B cell (primary cell): Measurements from ENCODE around the gene HACD2. TPM values are rescaled to one million over a fixed set of nuclear protein-coding genes. Genes with fewer than 3 reads are reported as not detected.

Experiments used
- ATAC-seq: fragments of 200-7000 bp; cut with Tn5 transposase; one replicate; pipeline ENCODE4 v1.10.0; 2021; ENCODE audit warnings: low read depth, mild to moderate bottlenecking, moderate number of reproducible peaks, moderate library complexity
- CTCF ChIA-PET: fragments of 350-600 bp; sonication (Branson Sonifier 250); formaldehyde crosslinking; loops from one replicate; lab custom pipeline; 2021; ENCODE audit warnings: antibody characterized with exemption, inconsistent platforms; lab: Charles Lee
- POLR2A ChIA-PET: fragments of 350-600 bp; sonication (Branson Sonifier 250); formaldehyde crosslinking; loops from one replicate; lab custom pipeline; 2021; ENCODE audit warnings: antibody characterized with exemption; lab: Charles Lee
- DNase-seq: peaks from one replicate; pipeline ENCODE4 v3.0.0; 2013
- H2AFZ ChIP-seq: 2 replicates; pipeline ENCODE4 v1.6.1; 2012; ENCODE audit warnings: mild to moderate bottlenecking, low read depth, low read length; ENCODE audit not compliant: insufficient read depth, poor library complexity, severe bottlenecking
- H3K27ac ChIP-seq, 2 donors: 1 replicate in 1 of 2; 2 replicates in 1 of 2; pipeline ENCODE4 v1.5.1; 2012 to 2013; ENCODE audit warnings: low read length in 2 of 2, mild to moderate bottlenecking in 2 of 2, moderate library complexity in 1 of 2
- H3K27me3 ChIP-seq, 4 experiments: fragments of 200-600 bp in 1 of 4; sonication (generic) in 1 of 4; replicated peaks in 1 of 4; 1 replicate in 2 of 4; 2 replicates in 2 of 4; pipeline versions ENCODE4 v1.6.1 to v1.7.0; 2013 to 2016; ENCODE audit warnings: low read length in 3 of 4, mild to moderate bottlenecking in 2 of 4, mixed read lengths in 1 of 4, moderate library complexity in 1 of 4; ENCODE audit not compliant: insufficient read depth in 4 of 4, control insufficient read depth in 3 of 4; ENCODE audit errors: control extremely low read depth in 1 of 4
- H3K36me3 ChIP-seq, 2 experiments: replicated peaks in 1 of 2; 1 replicate in 1 of 2; 2 replicates in 1 of 2; pipeline versions ENCODE4 v1.6.1 to v1.7.1; 2013; ENCODE audit warnings: low read length in 1 of 2; ENCODE audit not compliant: insufficient read depth in 2 of 2, control insufficient read depth in 1 of 2; ENCODE audit errors: control extremely low read depth in 1 of 2, extremely low read depth in 1 of 2
- H3K4me1 ChIP-seq, 2 donors: fragments of 200-600 bp in 1 of 2; sonication (generic) in 1 of 2; 1 replicate in 1 of 2; 2 replicates in 1 of 2; pipeline versions ENCODE4 v1.5.1 to v1.6.1; 2013 to 2017; ENCODE audit warnings: low read length in 2 of 2; ENCODE audit not compliant: control insufficient read depth in 2 of 2, insufficient read depth in 2 of 2
- H3K4me2 ChIP-seq: replicated peaks from 2 replicates; pipeline ENCODE3; 2012; ENCODE audit warnings: mild to moderate bottlenecking, low read depth, low read length; ENCODE audit not compliant: poor library complexity, severe bottlenecking
- H3K4me3 ChIP-seq, 5 experiments: fragments of 200-600 bp in 1 of 5; sonication (generic) in 1 of 5; 1 replicate in 3 of 5; 2 replicates in 2 of 5; pipeline versions ENCODE4 v1.5.1 to v1.7.0; 2011 to 2016; ENCODE audit warnings: low read length in 4 of 5, mild to moderate bottlenecking in 4 of 5, low read depth in 2 of 5, control low read depth in 1 of 5, moderate library complexity in 1 of 5; ENCODE audit not compliant: insufficient read depth in 1 of 5; ENCODE audit errors: control extremely low read depth in 1 of 5, extremely low read depth in 1 of 5
- H3K79me2 ChIP-seq: fragments of 200-600 bp; sonication (generic); one replicate; pipeline ENCODE4 v1.6.0; 2016; ENCODE audit warnings: low read length; ENCODE audit not compliant: control insufficient read depth, insufficient read depth
- H3K9ac ChIP-seq: fragments of 200-600 bp; sonication (generic); 2 replicates; pipeline ENCODE4 v1.6.1; 2017; ENCODE audit warnings: mild to moderate bottlenecking, low read length, moderate library complexity
- H3K9me3 ChIP-seq, 3 donors: one replicate each; pipeline versions ENCODE4 v1.6.1 to v1.7.1; 2013; ENCODE audit warnings: low read length in 2 of 3; ENCODE audit not compliant: control insufficient read depth in 2 of 3, insufficient read depth in 1 of 3; ENCODE audit errors: control extremely low read depth in 1 of 3
- H4K20me1 ChIP-seq: 2 replicates; pipeline ENCODE4 v1.6.0; 2012; ENCODE audit warnings: mild to moderate bottlenecking, low read length; ENCODE audit not compliant: insufficient read depth, control insufficient read depth, poor library complexity, severe bottlenecking
- H3K27ac Mint-ChIP-seq: one replicate; pipeline ENCODE4 v1.8.0; 2021; ENCODE audit warnings: mixed read lengths
- H3K27me3 Mint-ChIP-seq: one replicate; pipeline ENCODE4 v1.8.0; 2021; ENCODE audit warnings: mixed read lengths
- H3K4me1 Mint-ChIP-seq: one replicate; pipeline ENCODE4 v1.8.0; 2021; ENCODE audit warnings: mixed read lengths
- H3K4me3 Mint-ChIP-seq: one replicate; pipeline ENCODE4 v1.8.0; 2021; ENCODE audit warnings: mixed read lengths
- H3K9me3 Mint-ChIP-seq: one replicate; pipeline ENCODE4 v1.8.0; 2022; ENCODE audit warnings: mixed read lengths; ENCODE audit not compliant: insufficient read depth
- CTCF ChIP-seq: fragments of 200-600 bp; IDR thresholded peaks from one replicate; pipeline ENCODE4 v1.8.0; 2022; ENCODE audit warnings: antibody characterized with exemption, mild to moderate bottlenecking
- EZH2 ChIP-seq: IDR thresholded peaks from 2 replicates; pipeline ENCODE4 v1.6.1; 2012; ENCODE audit warnings: borderline replicate concordance, low read depth, mild to moderate bottlenecking, moderate library complexity, low read length; ENCODE audit not compliant: insufficient read depth, poor library complexity, severe bottlenecking
- WGBS: methylation state at CpG from one replicate; pipeline ENCODE4 v1.1.5; 2013; ENCODE audit warnings: missing lambda C conversion rate; ENCODE audit not compliant: insufficient coverage; 5-methylcytosine and 5-hydroxymethylcytosine counted together
- intact Hi-C: fragments of 100-400 bp; cut with micrococcal nuclease; formaldehyde crosslinking; loops from one replicate; pipeline ENCODE4 v1.10.0; 2022
- polyA plus RNA-seq: library from polyadenylated mRNA; depleted of rRNA; stranded (reverse); fragments of >200 nt; gene quantifications from 2 replicates; pipeline ENCODE4 v1.2.3, GENCODE V29; 2012
- total RNA-seq, 2 donors: library from RNA; stranded (reverse); fragments of 120-200 nt in 1 of 2; gene quantifications; 1 replicate in 1 of 2; 2 replicates in 1 of 2; pipeline versions ENCODE4 v1.2.3 to v1.2.4, GENCODE V29; 2013 to 2022

The HACD2 gene
- total and polyA plus RNA-seq, 2 donors (not counting 1 experiment from before 2014, with no cell fraction given) = 14.5 to 30.7 TPM

- TF ChIP-seq CTCF (peak; percentile 16), EZH2 (no peak)
- Histone ChIP-seq H3K4me2 (no peak overlapping the region), H3K4me3 (no peak overlapping the region), H3K9ac (no peak overlapping the region), H2AFZ (no peak overlapping the region), H3K9me3 (peaks cover 1 to 12% (median 9%) of the 10 kb centered on the region in 3 donors), H3K36me3 (peaks cover 6 to 29% of the 10 kb centered on the region in 2 experiments), H3K79me2 (peaks cover 49% of the 10 kb centered on the region), H4K20me1 (peaks cover 9% of the 10 kb centered on the region), H3K4me1 (no peaks in the 10 kb centered on the region), H3K27ac (no peak overlapping the region), H3K27me3 (no peaks in the 10 kb centered on the region)
- H3K27me3 Mint-ChIP-seq = no peaks in the 10 kb centered on the region
- no peak for ATAC-seq
- WGBS = 40% methylated on average over 1 of the region's 2 CpGs
- POLR2A ChIA-PET = interaction anchor here (0.6 kb wide), 1 partner anchor 22 kb away, joined by 3 read pairs; no protein-coding TSS in a partner anchor
- H3K4me3 Mint-ChIP-seq = no peak overlapping the region
- CTCF ChIA-PET = interaction anchor here (7.8 kb wide), 1 partner anchor 9 kb away, joined by 42 read pairs; no protein-coding TSS in a partner anchor
- no peak for DNase-seq
- intact Hi-C loops = no loop called here
- peaks cover 3% of the 10 kb centered on the region for H3K4me1 Mint-ChIP-seq
- no peak overlapping the region for H3K27ac Mint-ChIP-seq
- H3K9me3 Mint-ChIP-seq = peaks cover 18% of the 10 kb centered on the region
Measured at GRCh38 chr3:123552095-123552714, 32.6 kb downstream of the HACD2 start.

GRCh38 chr3:123547881-123548519, 36.9 kb downstream of the HACD2 start:
- Histone ChIP-seq H3K4me1 (no peaks in the 10 kb centered on the region), H3K4me3 (no peak overlapping the region), H3K79me2 (peaks cover 28% of the 10 kb centered on the region), H2AFZ (no peak overlapping the region), H3K36me3 (peaks cover 7 to 29% of the 10 kb centered on the region in 2 experiments), H3K9ac (no peak overlapping the region), H3K4me2 (no peak overlapping the region), H3K9me3 (peaks cover 0 to 5% (median 0%) of the 10 kb centered on the region in 3 donors), H3K27me3 (no peaks in the 10 kb centered on the region), H4K20me1 (peaks cover 4% of the 10 kb centered on the region), H3K27ac (no peak overlapping the region)
- Mint-ChIP-seq H3K4me3 (no peak overlapping the region), H3K27me3 (no peaks in the 10 kb centered on the region), H3K27ac (no peak overlapping the region), H3K9me3 (peaks cover 6% of the 10 kb centered on the region), H3K4me1 (peaks cover 2% of the 10 kb centered on the region)
- ATAC-seq (no peak), DNase-seq (no peak)
- WGBS = 56% methylated on average over 2 of the region's 8 CpGs
- ChIA-PET POLR2A (no interaction called here), CTCF (interaction anchor here (1.6 to 7.8 kb wide), 2 partner anchors 13 to 36 kb away, joined by 3 to 42 read pairs; no protein-coding TSS in a partner anchor)
- intact Hi-C loops = no loop called here
- no peak for TF ChIP-seq CTCF
- TF ChIP-seq EZH2 = no peak
